Measurements from ENCODE around the gene MRPL51. TPM values are rescaled to one million over a fixed set of nuclear protein-coding genes. Genes with fewer than 3 reads are reported as not detected.
A peak's percentile ranks its signal among the peaks of the same experiment; 100 is the strongest.

Gene MRPL51
- polyA plus RNA-seq, 1 donor (not counting 4 experiments of a cell fraction or from before 2014, with no cell fraction given), result 184 TPM

- no peaks in the 10 kb centered on the region for H4K20me1 ChIP-seq (ENCODE audit: control insufficient read depth, extremely low read depth, insufficient read depth, low read length)
- H3K9me1 ChIP-seq (ENCODE audit: control insufficient read depth, extremely low read depth, insufficient read depth, low read length), result no peaks in the 10 kb centered on the region
- no peak overlapping the region for H3K4me2 ChIP-seq (ENCODE audit: control insufficient read depth, extremely low read depth, insufficient read depth, low read depth, low read length)
- H3K4me3 ChIP-seq (ENCODE audit: control insufficient read depth in 2 of 3, extremely low read depth in 1 of 3, insufficient read depth in 2 of 3, low read depth in 1 of 3, low read length in 3 of 3), result no peak overlapping the region
- no peak for FAIRE-seq
- peaks cover 22 to 69% of the 10 kb centered on the region in 2 experiments for H3K36me3 ChIP-seq (ENCODE audit: control insufficient read depth in 2 of 2, extremely low read depth in 1 of 2, insufficient read depth in 2 of 2, low read length in 2 of 2)
- dilution Hi-C loops (cut with MboI; ENCODE audit: extremely low pct_ligation_motif_present, low sequenced_read_pairs), result no loop called here
- H3K27me3 ChIP-seq (ENCODE audit: control insufficient read depth, extremely low read depth, insufficient read depth, low read length), result no peaks in the 10 kb centered on the region
- no peak overlapping the region for H2AFZ ChIP-seq (ENCODE audit: control insufficient read depth, low read length)
- TF ChIP-seq CTCF (optimal IDR thresholded peaks at IDR 0.05 in 1 of 3, IDR thresholded peaks at IDR 0.05 in 1 of 3, conservative IDR thresholded peaks at IDR 0.05 in 1 of 3; ENCODE audit: extremely low read depth in 1 of 3, insufficient read depth in 2 of 3, low read length in 3 of 3), result no peak
- TF ChIP-seq EZH2 (IDR thresholded peaks at IDR 0.05; ENCODE audit: low read length), result no peak
- H3K9me3 ChIP-seq (ENCODE audit: control insufficient read depth, low read depth, low read length), result no peaks in the 10 kb centered on the region
- H3K27ac ChIP-seq (ENCODE audit: control insufficient read depth, insufficient read depth, low read length), result no peak overlapping the region
- no peak overlapping the region for H3K9ac ChIP-seq (ENCODE audit: control insufficient read depth, extremely low read depth, insufficient read depth, low read length)
- peaks cover 29% of the 10 kb centered on the region for H3K4me1 ChIP-seq (ENCODE audit: control insufficient read depth, extremely low read depth, insufficient read depth, low read length)
- DNase-seq (ENCODE audit: low read depth, low spot score), result no peak
- H3K79me2 ChIP-seq (ENCODE audit: control insufficient read depth, insufficient read depth, low read length), result no peaks in the 10 kb centered on the region
Observed at GRCh38 chr12:6527711-6528110, 34.6 kb upstream of the MRPL51 start.

- Histone ChIP-seq H3K9me1 (ENCODE audit: control insufficient read depth, extremely low read depth, insufficient read depth, low read length) (no peaks in the 10 kb centered on the region), H4K20me1 (ENCODE audit: control insufficient read depth, extremely low read depth, insufficient read depth, low read length) (no peaks in the 10 kb centered on the region), H3K9me3 (ENCODE audit: control insufficient read depth, low read depth, low read length) (no peaks in the 10 kb centered on the region), H3K27me3 (ENCODE audit: control insufficient read depth, extremely low read depth, insufficient read depth, low read length) (no peaks in the 10 kb centered on the region), H3K36me3 (ENCODE audit: control insufficient read depth in 2 of 2, extremely low read depth in 1 of 2, insufficient read depth in 2 of 2, low read length in 2 of 2) (peaks cover 26 to 73% of the 10 kb centered on the region in 2 experiments), H3K4me3 (ENCODE audit: control insufficient read depth in 2 of 3, extremely low read depth in 1 of 3, insufficient read depth in 2 of 3, low read depth in 1 of 3, low read length in 3 of 3) (no peak overlapping the region), H3K27ac (ENCODE audit: control insufficient read depth, insufficient read depth, low read length) (no peak overlapping the region), H3K9ac (ENCODE audit: control insufficient read depth, extremely low read depth, insufficient read depth, low read length) (no peak overlapping the region), H3K4me2 (ENCODE audit: control insufficient read depth, extremely low read depth, insufficient read depth, low read depth, low read length) (no peak overlapping the region), H3K79me2 (ENCODE audit: control insufficient read depth, insufficient read depth, low read length) (no peaks in the 10 kb centered on the region), H2AFZ (ENCODE audit: control insufficient read depth, low read length) (no peak overlapping the region), H3K4me1 (ENCODE audit: control insufficient read depth, extremely low read depth, insufficient read depth, low read length) (peaks cover 22% of the 10 kb centered on the region)
- DNase-seq (ENCODE audit: low read depth, low spot score) (no peak), FAIRE-seq (peak; percentile 56)
- no peak for TF ChIP-seq EZH2 (IDR thresholded peaks at IDR 0.05; ENCODE audit: low read length)
- TF ChIP-seq CTCF (optimal IDR thresholded peaks at IDR 0.05 in 1 of 3, IDR thresholded peaks at IDR 0.05 in 1 of 3, conservative IDR thresholded peaks at IDR 0.05 in 1 of 3; ENCODE audit: extremely low read depth in 1 of 3, insufficient read depth in 2 of 3, low read length in 3 of 3), result no peak
- dilution Hi-C loops (cut with MboI; ENCODE audit: extremely low pct_ligation_motif_present, low sequenced_read_pairs), result no loop called here
Observed at GRCh38 chr12:6526766-6527525, 33.9 kb upstream of the MRPL51 start.

All from keratinocyte (primary cell).